PFSK-1 (cell line): Measurements from ENCODE around the gene DNAAF9.

Experiments
- FOXP2 ChIP-seq: optimal IDR thresholded peaks from 2 replicates; pipeline ENCODE3; 2011; ENCODE audit warnings: borderline replicate concordance, control low read depth, inconsistent platforms; ENCODE audit not compliant: insufficient read depth; ENCODE audit errors: extremely low read length, extremely low read depth
- POLR2AphosphoS5 ChIP-seq: IDR thresholded peaks from 2 replicates; pipeline ENCODE4 v1.6.1; 2012; ENCODE audit warnings: low read depth, mild to moderate bottlenecking, control low read depth, low read length, moderate library complexity
- SIN3A ChIP-seq: IDR thresholded peaks from 2 replicates; pipeline ENCODE4 v1.6.1; 2012; ENCODE audit warnings: mild to moderate bottlenecking, low read length, moderate library complexity, borderline replicate concordance; ENCODE audit not compliant: insufficient read depth
- TAF1 ChIP-seq: IDR thresholded peaks from 2 replicates; pipeline ENCODE4 v1.6.1; 2012; ENCODE audit warnings: low read length, control low read depth, borderline replicate concordance; ENCODE audit not compliant: insufficient read depth
- TF ChIP-seq, protein P1 (sequence below), 2 experiments: IDR thresholded peaks; 2 replicates each; pipeline versions ENCODE4 v1.6.1 to v1.8.0; 2011 to 2012; ENCODE audit warnings: low read depth in 2 of 2, low read length in 2 of 2, control low read depth in 1 of 2, inconsistent platforms in 1 of 2, mild to moderate bottlenecking in 1 of 2, moderate library complexity in 1 of 2; ENCODE audit not compliant: insufficient read depth in 1 of 2

Gene DNAAF9

DNA sequence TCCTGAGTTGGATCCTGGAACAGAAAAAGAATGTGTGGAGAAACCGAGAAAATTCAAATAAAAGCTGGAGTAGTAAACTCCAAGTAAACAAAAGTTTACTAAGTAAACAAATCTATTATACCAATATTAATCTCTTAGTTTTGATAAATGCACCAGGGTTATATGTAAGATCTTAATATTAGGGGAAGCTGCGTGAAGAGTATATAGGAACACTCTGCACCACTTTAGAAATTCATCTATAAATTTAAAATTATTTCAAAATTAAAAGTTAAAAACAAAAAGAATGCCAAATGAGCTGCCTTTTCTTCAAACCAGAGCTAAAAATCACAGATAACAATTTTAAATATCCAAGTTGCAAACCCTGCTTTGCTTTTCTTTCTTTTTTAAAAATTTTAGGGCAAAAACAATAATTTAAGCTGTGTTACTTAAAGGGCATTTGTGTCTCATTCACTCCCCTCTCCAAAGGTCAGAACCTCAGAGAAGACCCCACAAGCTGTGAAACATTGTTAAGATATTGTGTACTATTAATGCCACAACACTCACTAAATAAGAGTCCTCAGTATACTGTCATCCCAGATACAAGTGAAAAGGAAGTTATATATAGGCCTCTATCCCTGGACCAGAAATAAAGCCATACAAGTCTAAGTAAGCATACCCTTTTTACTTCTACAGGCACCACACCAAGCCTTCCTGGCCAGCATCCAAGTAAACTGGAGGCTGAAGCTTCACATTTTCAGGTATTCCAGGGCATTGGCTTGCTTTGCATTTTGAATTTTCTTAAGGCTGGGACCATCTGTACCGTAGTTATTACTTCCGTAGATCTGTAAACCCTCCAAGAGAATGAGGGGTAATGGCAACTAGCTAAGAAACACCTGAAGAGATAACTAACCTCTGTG, 7.0 kb downstream of the DNAAF9 start:
- TF ChIP-seq, protein P1, sequence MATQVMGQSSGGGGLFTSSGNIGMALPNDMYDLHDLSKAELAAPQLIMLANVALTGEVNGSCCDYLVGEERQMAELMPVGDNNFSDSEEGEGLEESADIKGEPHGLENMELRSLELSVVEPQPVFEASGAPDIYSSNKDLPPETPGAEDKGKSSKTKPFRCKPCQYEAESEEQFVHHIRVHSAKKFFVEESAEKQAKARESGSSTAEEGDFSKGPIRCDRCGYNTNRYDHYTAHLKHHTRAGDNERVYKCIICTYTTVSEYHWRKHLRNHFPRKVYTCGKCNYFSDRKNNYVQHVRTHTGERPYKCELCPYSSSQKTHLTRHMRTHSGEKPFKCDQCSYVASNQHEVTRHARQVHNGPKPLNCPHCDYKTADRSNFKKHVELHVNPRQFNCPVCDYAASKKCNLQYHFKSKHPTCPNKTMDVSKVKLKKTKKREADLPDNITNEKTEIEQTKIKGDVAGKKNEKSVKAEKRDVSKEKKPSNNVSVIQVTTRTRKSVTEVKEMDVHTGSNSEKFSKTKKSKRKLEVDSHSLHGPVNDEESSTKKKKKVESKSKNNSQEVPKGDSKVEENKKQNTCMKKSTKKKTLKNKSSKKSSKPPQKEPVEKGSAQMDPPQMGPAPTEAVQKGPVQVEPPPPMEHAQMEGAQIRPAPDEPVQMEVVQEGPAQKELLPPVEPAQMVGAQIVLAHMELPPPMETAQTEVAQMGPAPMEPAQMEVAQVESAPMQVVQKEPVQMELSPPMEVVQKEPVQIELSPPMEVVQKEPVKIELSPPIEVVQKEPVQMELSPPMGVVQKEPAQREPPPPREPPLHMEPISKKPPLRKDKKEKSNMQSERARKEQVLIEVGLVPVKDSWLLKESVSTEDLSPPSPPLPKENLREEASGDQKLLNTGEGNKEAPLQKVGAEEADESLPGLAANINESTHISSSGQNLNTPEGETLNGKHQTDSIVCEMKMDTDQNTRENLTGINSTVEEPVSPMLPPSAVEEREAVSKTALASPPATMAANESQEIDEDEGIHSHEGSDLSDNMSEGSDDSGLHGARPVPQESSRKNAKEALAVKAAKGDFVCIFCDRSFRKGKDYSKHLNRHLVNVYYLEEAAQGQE (IDR thresholded peaks at IDR 0.05; ENCODE audit: insufficient read depth in 1 of 2, low read depth in 2 of 2, low read length in 2 of 2): no peak
- no peak for TF ChIP-seq FOXP2
- no peak for TF ChIP-seq TAF1
- TF ChIP-seq POLR2AphosphoS5: no peak
- TF ChIP-seq SIN3A: no peak

DNA sequence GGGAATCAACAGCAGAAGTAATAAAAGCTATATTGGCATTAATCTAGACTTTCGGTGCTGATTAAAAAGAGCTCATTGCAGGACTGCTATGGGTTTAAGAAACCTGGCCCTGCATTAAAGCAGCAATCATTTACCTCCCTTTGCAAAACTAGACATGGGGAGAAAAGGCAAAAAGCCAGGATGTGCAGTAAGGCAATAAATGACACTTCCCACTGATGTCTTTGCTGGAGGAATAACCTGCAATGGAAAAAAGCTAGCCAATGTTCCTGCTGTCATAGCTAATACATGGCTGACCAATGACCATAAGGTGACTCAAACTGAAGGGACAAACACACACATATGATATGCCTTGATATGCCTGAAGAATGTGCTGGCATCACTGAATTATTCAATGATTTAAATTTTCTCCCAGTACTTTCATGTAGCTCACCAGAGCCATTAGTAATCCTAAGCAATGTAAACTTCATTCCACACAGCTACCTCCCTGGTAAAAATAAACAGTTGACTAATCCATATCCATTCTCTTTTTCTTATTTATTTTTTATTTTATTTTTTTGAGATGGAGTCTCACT, 8.7 kb downstream of the DNAAF9 start:
- TF ChIP-seq POLR2AphosphoS5 (no peak), FOXP2 (no peak), SIN3A (no peak), TAF1 (no peak)

DNA sequence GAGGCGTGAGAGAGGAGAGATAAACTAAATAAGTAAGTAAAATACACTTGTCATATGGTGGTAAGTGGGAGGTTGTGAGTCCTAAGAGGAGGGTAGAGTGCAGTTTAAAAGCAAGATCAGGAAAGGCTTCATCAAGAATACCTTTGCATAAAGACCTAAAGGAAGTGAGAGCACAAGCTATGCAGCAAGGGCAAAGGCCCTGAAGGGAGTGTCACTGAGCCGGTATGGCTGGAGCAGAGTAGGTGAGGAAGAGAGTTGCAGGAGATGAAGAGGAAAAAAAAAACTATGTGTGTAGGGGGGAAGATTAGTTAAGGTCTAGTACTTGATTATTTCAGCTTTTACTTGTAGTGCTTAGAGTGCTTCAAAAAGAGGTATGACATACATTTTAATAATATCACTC, 11.0 kb downstream of the DNAAF9 start:
- TF ChIP-seq FOXP2 (no peak), SIN3A (no peak), POLR2AphosphoS5 (no peak)
- TF ChIP-seq, protein P1 (IDR thresholded peaks at IDR 0.05; ENCODE audit: insufficient read depth in 1 of 2, low read depth in 2 of 2, low read length in 2 of 2): no peak

- TF ChIP-seq FOXP2 (no peak), SIN3A (no peak), POLR2AphosphoS5 (no peak)
- TF ChIP-seq, protein P1 (IDR thresholded peaks at IDR 0.05; ENCODE audit: insufficient read depth in 1 of 2, low read depth in 2 of 2, low read length in 2 of 2): no peak
Measured at GRCh38 chr20:3392756-3393155, 14.7 kb downstream of the DNAAF9 start.

- no peak for TF ChIP-seq POLR2AphosphoS5
- TF ChIP-seq TAF1: no peak
- TF ChIP-seq, protein P1 (IDR thresholded peaks at IDR 0.05; ENCODE audit: insufficient read depth in 1 of 2, low read depth in 2 of 2, low read length in 2 of 2): no peak
- TF ChIP-seq SIN3A: no peak
- no peak for TF ChIP-seq FOXP2
Measured at GRCh38 chr20:3390759-3391425, 16.6 kb downstream of the DNAAF9 start.
